ENCODE results near the gene DLG1.
"Not testable (repeated sequence)": the region's sequence is repeated elsewhere in the genome, so short reads cannot be mapped to it uniquely, and the experiment has no call there.

Gene DLG1

DNA sequence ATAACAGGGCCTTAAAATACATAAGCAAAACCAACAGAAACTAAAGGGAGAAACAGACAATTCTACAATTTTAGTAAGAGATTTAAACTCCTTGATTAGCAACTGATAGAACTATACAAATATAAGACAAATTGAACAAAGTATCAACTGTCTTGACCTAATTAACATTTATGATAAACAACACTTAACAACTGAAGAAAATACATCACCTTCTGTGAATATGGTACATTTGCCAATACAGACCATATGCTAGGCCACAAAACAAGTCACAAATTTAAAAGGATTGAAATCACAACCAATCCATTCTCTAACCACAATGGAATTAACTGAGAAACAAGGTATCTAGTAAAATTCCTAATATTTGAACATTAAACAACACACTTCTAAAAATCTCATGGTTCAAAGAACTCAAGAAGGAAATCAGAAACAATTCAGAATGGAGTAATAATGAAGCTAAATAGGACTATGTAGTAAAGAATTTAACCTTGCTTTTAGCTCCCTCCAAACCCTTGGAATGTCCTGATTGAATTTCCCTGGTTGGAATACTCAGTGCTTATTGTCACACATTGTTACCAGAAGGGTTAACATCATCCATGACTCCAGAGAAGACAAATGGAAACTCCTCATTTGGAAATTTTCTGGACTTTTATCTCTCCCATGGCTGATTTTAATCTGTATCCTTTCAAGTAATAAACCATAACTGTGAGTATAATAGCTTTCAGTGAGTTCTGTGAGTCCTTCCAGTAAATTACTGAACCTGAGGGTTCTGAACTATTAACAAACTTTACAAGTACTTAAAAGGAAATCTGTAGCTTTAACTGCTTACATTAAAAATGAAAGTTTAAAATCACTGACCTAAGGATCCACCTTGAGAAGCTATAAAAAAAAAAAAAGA, 88.8 kb downstream of the DLG1 start:
- no peak for DNase-seq (ENCODE audit: low read depth in 2 of 2)

DNA sequence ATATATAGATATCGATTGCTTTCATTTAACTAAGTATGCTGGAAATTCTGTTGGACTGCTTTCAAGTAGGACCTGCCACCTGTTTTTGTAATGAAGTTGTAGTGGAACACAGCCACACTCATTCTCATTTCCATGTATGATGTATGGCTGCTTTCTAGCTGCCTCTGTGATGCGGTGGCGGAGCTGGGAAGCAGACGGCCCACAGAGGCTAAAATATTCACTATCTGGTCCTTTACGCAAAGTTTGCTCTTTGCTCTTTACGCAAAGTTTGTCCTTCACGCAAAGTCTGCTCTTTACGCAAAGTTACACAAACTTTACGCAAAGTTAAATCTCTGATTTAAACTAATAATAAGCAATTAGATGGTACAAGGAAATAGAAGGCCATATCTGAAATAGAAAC, 91.5 kb downstream of the DLG1 start:
- no peak for DNase-seq (ENCODE audit: low read depth in 2 of 2)

GRCh38 chr3:197205675-197206074, 92.7 kb downstream of the DLG1 start:
- DNase-seq (ENCODE audit: low read depth in 2 of 2): no peak

GRCh38 chr3:197205265-197205664, 93.1 kb downstream of the DLG1 start:
- no peak for DNase-seq (ENCODE audit: low read depth in 2 of 2)

DNA sequence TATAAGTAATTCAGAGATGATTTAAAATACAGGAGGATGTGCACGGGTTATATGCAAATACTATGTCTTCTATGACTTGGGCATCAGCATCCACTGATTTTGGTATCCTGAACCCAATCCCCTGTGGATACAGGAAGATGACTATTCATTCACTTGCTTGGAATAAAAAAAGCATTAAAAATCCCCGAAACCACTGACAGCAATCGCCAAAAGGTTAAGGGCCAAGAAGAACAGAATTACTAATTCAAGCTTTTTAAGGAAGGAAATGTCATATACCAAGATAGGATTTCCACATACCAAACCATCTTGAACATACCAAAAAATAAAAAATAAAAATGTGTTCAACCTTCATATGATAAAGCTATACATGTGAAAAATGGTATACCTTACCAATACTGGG, 93.7 kb downstream of the DLG1 start:
- no peak for DNase-seq (ENCODE audit: low read depth in 2 of 2)

- no peak for DNase-seq (ENCODE audit: low read depth in 2 of 2)
Measured at GRCh38 chr3:197203714-197204146, 94.7 kb downstream of the DLG1 start.

GRCh38 chr3:197202694-197203093, 95.7 kb downstream of the DLG1 start:
- DNase-seq (ENCODE audit: low read depth in 2 of 2): no peak

GRCh38 chr3:197201791-197202452, 96.5 kb downstream of the DLG1 start:
- DNase-seq (ENCODE audit: low read depth in 2 of 2): no peak

- not testable (repeated sequence) for DNase-seq (ENCODE audit: low read depth in 2 of 2)
Measured at GRCh38 chr3:197200856-197201255, 97.6 kb downstream of the DLG1 start.

- DNase-seq (ENCODE audit: low read depth in 2 of 2): no peak
Measured at GRCh38 chr3:197197334-197197733, 101.1 kb downstream of the DLG1 start.

GRCh38 chr3:197196192-197196591, 102.2 kb downstream of the DLG1 start:
- DNase-seq (ENCODE audit: low read depth in 2 of 2): no peak

- no peak for DNase-seq (ENCODE audit: low read depth in 2 of 2)
Measured at GRCh38 chr3:197195326-197195725, 103.1 kb downstream of the DLG1 start.

DNA sequence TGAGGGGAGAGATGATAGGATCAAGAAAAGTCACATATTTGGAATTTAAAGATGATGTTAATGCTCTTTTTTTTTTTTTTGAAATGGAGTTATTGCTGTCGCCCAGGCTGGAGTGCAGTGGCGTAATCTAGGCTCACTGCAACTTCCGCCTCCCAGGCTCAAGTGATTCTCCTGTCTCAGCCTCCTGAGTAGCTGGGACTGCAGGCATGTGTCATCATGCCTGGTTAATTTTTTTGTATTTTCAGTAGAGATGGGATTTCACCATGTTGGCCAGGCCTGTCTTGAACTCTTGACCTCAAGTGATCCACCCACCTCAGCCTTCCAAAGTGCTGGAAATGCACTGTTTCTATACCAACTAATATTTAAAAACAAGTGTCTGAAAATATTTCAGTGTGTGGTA, 104.7 kb downstream of the DLG1 start:
- DNase-seq (ENCODE audit: low read depth in 2 of 2): not testable (repeated sequence)

GRCh38 chr3:197191897-197192296, 106.5 kb downstream of the DLG1 start:
- no peak for DNase-seq (ENCODE audit: low read depth in 2 of 2)

GRCh38 chr3:197189623-197190022, 108.8 kb downstream of the DLG1 start:
- no peak for DNase-seq (ENCODE audit: low read depth in 2 of 2)

DNA sequence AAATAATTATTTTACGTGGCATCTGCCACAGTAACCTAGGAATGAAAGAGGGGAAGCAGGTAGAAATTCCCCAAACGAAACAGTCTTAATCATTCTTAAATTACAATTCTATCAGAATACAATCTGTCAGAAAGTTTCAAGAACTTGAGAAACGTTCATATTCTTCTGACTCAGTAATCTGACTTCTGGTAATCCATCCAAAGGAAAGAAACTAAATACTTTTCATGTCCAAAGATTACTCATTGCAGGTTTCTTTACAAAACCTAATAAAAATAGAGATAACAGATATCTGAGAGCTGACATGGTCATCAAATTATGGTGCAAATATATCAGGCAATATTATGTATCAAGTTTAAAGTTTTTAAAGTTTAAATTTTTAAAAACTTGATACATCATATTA, 109.4 kb downstream of the DLG1 start:
- DNase-seq (ENCODE audit: low read depth in 2 of 2): no peak

DNA sequence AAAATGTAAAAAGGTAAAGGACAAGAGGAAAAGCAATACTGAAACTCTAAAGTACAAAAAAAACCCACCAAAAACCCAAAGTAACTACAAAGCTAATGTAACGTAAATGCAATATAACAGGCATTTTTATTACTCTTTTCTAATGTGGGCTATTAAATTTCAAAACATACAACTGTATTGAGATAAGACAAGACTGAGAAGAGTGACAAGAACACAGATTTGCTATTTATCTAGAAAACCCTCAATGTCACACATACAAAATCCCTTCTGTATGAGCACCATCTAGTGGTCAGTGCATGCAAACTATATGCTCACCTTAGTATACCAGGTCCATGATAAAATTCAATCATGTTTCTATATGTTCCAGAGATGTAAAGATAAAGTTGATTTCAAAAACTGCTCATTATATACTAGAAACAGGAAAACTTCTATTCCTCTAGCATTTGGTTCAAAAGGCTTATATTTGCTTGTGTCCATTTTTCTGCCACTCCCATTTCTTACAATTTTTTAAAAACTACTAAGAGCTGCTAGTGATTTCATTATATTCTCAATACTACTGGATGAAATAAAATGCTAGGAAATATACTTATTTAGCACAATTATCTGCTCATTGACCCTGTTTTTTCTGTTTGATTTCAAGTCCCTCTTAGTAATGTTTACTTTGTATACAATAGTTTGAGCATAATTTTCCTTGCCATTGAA, 111.4 kb downstream of the DLG1 start:
- no peak for DNase-seq (ENCODE audit: low read depth in 2 of 2)

GRCh38 chr3:197183582-197183981, 114.8 kb downstream of the DLG1 start:
- DNase-seq (ENCODE audit: low read depth in 2 of 2): no peak

DNA sequence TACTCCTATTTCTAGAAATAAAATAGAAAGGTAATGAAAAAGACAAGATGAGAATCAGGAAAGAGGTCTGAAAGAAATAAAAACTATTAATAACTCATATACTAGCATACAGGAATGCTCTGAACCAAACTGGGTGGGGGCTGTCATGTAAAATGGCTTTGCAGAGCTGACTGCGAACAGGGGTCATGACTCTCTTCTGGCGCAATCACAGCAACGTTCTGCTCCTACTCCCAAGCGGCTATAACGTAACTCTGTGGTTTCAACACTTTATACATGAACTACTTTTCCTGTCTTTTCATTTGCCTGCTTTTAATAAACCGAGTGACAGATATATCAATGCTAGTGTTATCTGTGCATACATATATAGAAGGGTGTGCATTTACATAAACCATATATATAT, 116.7 kb downstream of the DLG1 start:
- DNase-seq (ENCODE audit: low read depth in 2 of 2): no peak

DNA sequence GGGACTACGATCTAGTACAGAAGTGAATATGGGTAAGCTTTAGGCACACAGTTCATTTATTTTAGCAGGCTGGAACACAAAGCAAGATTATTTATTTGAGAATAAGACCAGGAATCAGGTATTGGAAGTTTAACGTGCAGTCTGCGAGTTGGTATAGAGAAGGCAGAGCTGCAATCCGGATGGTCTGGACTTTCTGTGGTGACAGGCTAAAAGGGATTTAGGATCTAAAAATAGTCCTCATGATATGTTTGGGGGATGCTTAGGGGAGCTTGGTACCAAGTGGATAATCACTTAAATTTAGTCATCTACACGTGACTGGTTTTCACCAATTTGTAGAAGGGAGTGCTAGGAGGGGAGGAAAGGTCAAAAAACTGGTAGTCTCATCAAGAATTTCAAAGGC, 119.4 kb downstream of the DLG1 start:
- DNase-seq (ENCODE audit: low read depth in 2 of 2): no peak

DNA sequence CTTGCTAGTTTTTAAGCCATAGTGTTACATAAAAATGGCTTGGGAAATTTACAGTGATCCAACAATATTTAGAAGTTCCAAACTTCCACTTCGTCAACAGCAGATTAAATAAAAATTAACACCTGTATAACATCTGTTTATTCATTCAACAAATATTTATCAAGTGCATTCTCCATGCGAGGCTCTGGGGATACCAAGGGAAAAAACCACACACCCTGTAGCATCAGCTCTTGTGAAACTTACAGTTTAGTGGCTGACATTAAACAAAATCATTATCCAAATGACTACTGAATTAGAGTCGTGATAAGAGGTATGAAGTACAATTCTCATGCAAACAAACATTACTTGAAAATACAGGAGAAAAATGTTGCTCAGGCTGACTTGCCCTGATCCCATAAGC, 122.9 kb downstream of the DLG1 start:
- no peak for DNase-seq (ENCODE audit: low read depth in 2 of 2)

DNA sequence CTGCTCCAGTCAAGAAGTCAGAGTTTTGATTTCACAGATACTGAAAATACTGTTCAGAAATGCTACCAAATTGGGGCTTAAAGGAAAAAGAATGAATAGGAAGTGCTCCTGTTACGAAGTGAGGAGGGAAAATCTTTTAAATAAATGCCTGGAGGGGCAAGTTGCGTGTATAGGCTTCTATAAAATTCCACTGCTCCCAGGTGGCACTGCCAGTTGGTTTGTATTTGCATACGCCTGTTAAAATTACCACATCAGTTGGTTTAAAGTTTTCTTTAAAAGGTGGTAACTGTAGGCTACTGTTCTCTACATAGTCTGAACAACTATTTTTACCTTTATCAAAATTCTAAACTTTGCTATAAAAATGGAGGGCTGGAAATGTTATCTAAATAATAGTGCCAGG, 123.5 kb downstream of the DLG1 start:
- no peak for DNase-seq (ENCODE audit: low read depth in 2 of 2)

GRCh38 chr3:197173620-197174019, 124.8 kb downstream of the DLG1 start:
- no peak for DNase-seq (ENCODE audit: low read depth in 2 of 2)
